ENCODE data around the gene PSME3IP1.

PSME3IP1 gene

GRCh38 chr16:57179215-57179828 is 6.5 kb downstream of the PSME3IP1 start:
- DNase-seq, result no peak
- intact Hi-C loops (cut with DNase I), result no loop called here

GRCh38 chr16:57178793-57179212 is 7.0 kb downstream of the PSME3IP1 start:
- DNase-seq, result no peak
- intact Hi-C loops (cut with DNase I), result no loop called here

- DNase-seq, result no peak
- intact Hi-C loops (cut with DNase I), result no loop called here
These were observed 7.6 kb downstream of the PSME3IP1 start for GRCh38 chr16:57178196-57178595.

- no peak for DNase-seq
- intact Hi-C loops (cut with DNase I), result no loop called here
These were observed 9.9 kb downstream of the PSME3IP1 start for GRCh38 chr16:57175896-57176295.

- DNase-seq, result no peak
- intact Hi-C loops (cut with DNase I), result no loop called here
These were observed 13.0 kb downstream of the PSME3IP1 start for GRCh38 chr16:57172721-57173290.

- intact Hi-C loops (cut with DNase I), result loop anchor here (10.0 kb wide), 1 partner anchor 305 kb away; the partner anchor contains the start of gene SLC12A3
- DNase-seq, result no peak
These were observed 16.5 kb downstream of the PSME3IP1 start for GRCh38 chr16:57169327-57169726.

- peak in 8 of 42 donors; percentile 40 to 76 (median 48) for DNase-seq
- intact Hi-C loops (cut with DNase I), result loop anchor here (10.0 kb wide), 1 partner anchor 303 kb away; the partner anchor contains the start of gene SLC12A3
These were observed 17.9 kb downstream of the PSME3IP1 start for GRCh38 chr16:57167953-57168352.

GRCh38 chr16:57167538-57167937 is 18.3 kb downstream of the PSME3IP1 start:
- intact Hi-C loops (cut with DNase I), result loop anchor here (10.0 kb wide), 1 partner anchor 303 kb away; the partner anchor contains the start of gene SLC12A3
- DNase-seq, result no peak

GRCh38 chr16:57166951-57167350 is 18.9 kb downstream of the PSME3IP1 start:
- intact Hi-C loops (cut with DNase I), result loop anchor here (1.0 to 10.0 kb wide), 2 partner anchors 83 to 302 kb away; partner anchors contain the start of gene SLC12A3
- DNase-seq, result peak in 1 of 42 donors; percentile 42

GRCh38 chr16:57166451-57166850 is 19.4 kb downstream of the PSME3IP1 start:
- intact Hi-C loops (cut with DNase I), result loop anchor here (1.0 to 10.0 kb wide), 2 partner anchors 82 to 302 kb away; partner anchors contain the start of gene SLC12A3
- no peak for DNase-seq

- intact Hi-C loops (cut with DNase I), result loop anchor here (1.0 to 10.0 kb wide), 2 partner anchors 82 to 301 kb away; partner anchors contain the start of gene SLC12A3
- DNase-seq, result no peak
These were observed 19.9 kb downstream of the PSME3IP1 start for GRCh38 chr16:57165938-57166337.

GRCh38 chr16:57165483-57165882 is 20.4 kb downstream of the PSME3IP1 start:
- DNase-seq, result no peak
- intact Hi-C loops (cut with DNase I), result loop anchor here (10.0 kb wide), 1 partner anchor 301 kb away; the partner anchor contains the start of gene SLC12A3

GRCh38 chr16:57163842-57164241 is 22.0 kb downstream of the PSME3IP1 start:
- no peak for DNase-seq
- intact Hi-C loops (cut with DNase I), result loop anchor here (10.0 kb wide), 1 partner anchor 299 kb away; the partner anchor contains the start of gene SLC12A3

GRCh38 chr16:57159447-57159846 is 26.4 kb downstream of the PSME3IP1 start:
- intact Hi-C loops (cut with DNase I), result no loop called here

GRCh38 chr16:57157533-57157932 is 28.3 kb downstream of the PSME3IP1 start:
- no peak for DNase-seq
- intact Hi-C loops (cut with DNase I), result no loop called here

More at GRCh38 chr16:57159447-57159846, 26.4 kb downstream of the PSME3IP1 start:
- DNase-seq, result no peak

GRCh38 chr16:57156351-57156703 is 29.5 kb downstream of the PSME3IP1 start:
- DNase-seq, result no peak
- intact Hi-C loops (cut with DNase I), result no loop called here

- no peak for DNase-seq
- intact Hi-C loops (cut with DNase I), result no loop called here
These were observed 30.0 kb downstream of the PSME3IP1 start for GRCh38 chr16:57155702-57156350.

GRCh38 chr16:57153841-57154240 is 32.0 kb downstream of the PSME3IP1 start:
- intact Hi-C loops (cut with DNase I), result no loop called here
- DNase-seq, result no peak

- DNase-seq, result peak in 16 of 42 donors; percentile 29 to 79 (median 60)
- intact Hi-C loops (cut with DNase I), result no loop called here
These were observed 33.4 kb downstream of the PSME3IP1 start for GRCh38 chr16:57152096-57153093.
